Gastrocnemius medialis (tissue), 4 donors: ENCODE results near the gene RAPGEF2. TPM values are rescaled to one million over a fixed set of nuclear protein-coding genes. Genes with fewer than 3 reads are reported as not detected.
"Not testable (repeated sequence)": the region's sequence is repeated elsewhere in the genome, so short reads cannot be mapped to it uniquely, and the experiment has no call there.

ENCODE experiments used
- ATAC-seq, 2 donors: fragments of 150-250 bp; one replicate each; pipeline ENCODE4 v1.9.1; 2016
- DNase-seq, 2 donors: peaks; one replicate each; pipeline ENCODE4 v3.0.0-alpha.2; 2019
- H3K27ac ChIP-seq, 4 donors: fragments of 200-600 bp; sonication (generic); 1 replicate in 1 of 4; 2 replicates in 3 of 4; pipeline ENCODE4 v1.5.1; 2016 to 2018; ENCODE audit warnings: mild to moderate bottlenecking in 2 of 4, moderate library complexity in 1 of 4
- H3K27me3 ChIP-seq, 3 donors: fragments of 200-600 bp; sonication (generic) in 2 of 3; 1 replicate in 1 of 3; 2 replicates in 2 of 3; pipeline versions ENCODE4 v1.5.1 to v1.6.0; 2016 to 2019; ENCODE audit warnings: mild to moderate bottlenecking in 1 of 3, moderate library complexity in 1 of 3
- H3K36me3 ChIP-seq, 2 donors: fragments of 200-600 bp; sonication (generic) in 1 of 2; one replicate each; pipeline ENCODE4 v1.5.1; 2017 to 2018
- H3K4me1 ChIP-seq, 2 donors: fragments of 200-600 bp; sonication (generic) in 1 of 2; one replicate each; pipeline ENCODE4 v1.5.1; 2016 to 2017; ENCODE audit warnings: mild to moderate bottlenecking in 2 of 2
- H3K4me3 ChIP-seq, 4 donors: fragments of 200-600 bp; sonication (generic) in 3 of 4; 1 replicate in 1 of 4; 2 replicates in 3 of 4; pipeline ENCODE4 v1.5.1; 2016 to 2019; ENCODE audit warnings: mild to moderate bottlenecking in 2 of 4
- H3K9me3 ChIP-seq, 3 donors: fragments of 200-600 bp; sonication (generic) in 2 of 3; 1 replicate in 1 of 3; 2 replicates in 2 of 3; pipeline ENCODE4 v1.5.1; 2016 to 2019
- CTCF ChIP-seq, 5 experiments: fragments of 450-650 bp in 3 of 5; fragments of 200-600 bp in 2 of 5; sonication (generic) in 2 of 5; IDR thresholded peaks in 4 of 5; conservative IDR thresholded peaks in 1 of 5; 1 replicate in 4 of 5; 2 replicates in 1 of 5; pipeline ENCODE4 v1.5.1; 2016 to 2019; ENCODE audit warnings: antibody characterized with exemption in 5 of 5, mild to moderate bottlenecking in 3 of 5, moderate library complexity in 3 of 5
- POLR2A ChIP-seq, 2 donors: fragments of 450-650 bp; IDR thresholded peaks; one replicate each; pipeline ENCODE4 v1.6.1; 2017; ENCODE audit warnings: antibody characterized with exemption in 2 of 2, mild to moderate bottlenecking in 2 of 2, moderate library complexity in 2 of 2
- in situ Hi-C, 4 donors: fragments of 200-750 bp; cut with MboI; loops; one replicate each; pipeline versions ENCODE4 v1.15.0 to v1.8.0; 2017; ENCODE audit warnings: low sequenced_read_pairs in 4 of 4
- intact Hi-C: fragments of 100-400 bp; cut with DNase I; formaldehyde crosslinking; loops from one replicate; pipeline ENCODE4 v1.15.1; 2023; ENCODE audit warnings: low total_unique reads
- total RNA-seq, 4 donors: library from RNA; depleted of rRNA; stranded (reverse); fragments of >200 nt; gene quantifications; one replicate each; pipeline versions ENCODE4 v1.1.0 to v1.2.3, GENCODE V29; 2016

RAPGEF2 gene
- total RNA-seq, 4 donors from 2014 or later = 32.9 to 42.3 (median 38.7) TPM

DNA sequence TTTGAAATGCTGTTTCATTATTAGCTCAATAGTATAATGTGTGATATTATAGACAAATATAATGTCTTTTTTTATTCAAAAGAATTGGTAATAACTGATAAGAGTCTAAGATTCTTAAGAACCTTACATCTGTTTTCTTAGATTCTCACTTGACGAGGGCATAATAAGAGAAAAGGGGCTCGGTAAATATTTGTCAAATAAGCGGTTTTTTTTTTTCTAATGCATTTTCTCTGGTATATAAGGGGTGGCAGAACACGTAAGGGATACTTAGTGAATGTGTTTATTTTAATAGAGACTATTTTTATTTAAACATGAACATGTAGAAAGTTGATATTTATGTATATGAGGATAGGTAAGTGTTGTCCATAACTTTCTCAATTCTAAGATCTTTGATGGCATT lies 200.6 kb downstream of the RAPGEF2 start:
- TF ChIP-seq CTCF (IDR thresholded peaks at IDR 0.05 in 4 of 5, conservative IDR thresholded peaks at IDR 0.05 in 1 of 5) = no peak
- TF ChIP-seq POLR2A (IDR thresholded peaks at IDR 0.05) = no peak
- DNase-seq = no peak
- in situ Hi-C loops = no loop called here
- no peak for ATAC-seq
- Histone ChIP-seq H3K36me3 (no peaks in the 10 kb centered on the region), H3K27me3 (no peaks in the 10 kb centered on the region), H3K4me3 (no peak overlapping the region), H3K4me1 (peaks cover 4 to 8% of the 10 kb centered on the region in 2 donors), H3K27ac (no peak overlapping the region), H3K9me3 (no peaks in the 10 kb centered on the region)
- intact Hi-C loops = no loop called here

GRCh38 chr4:159305129-159305528 lies 202.2 kb downstream of the RAPGEF2 start:
- intact Hi-C loops = no loop called here
- H3K27me3 ChIP-seq = no peaks in the 10 kb centered on the region
- no peaks in the 10 kb centered on the region for H3K36me3 ChIP-seq
- H3K4me1 ChIP-seq = peaks cover 8 to 13% of the 10 kb centered on the region in 2 donors
- DNase-seq = no peak
- in situ Hi-C loops = no loop called here
- no peaks in the 10 kb centered on the region for H3K9me3 ChIP-seq
- TF ChIP-seq POLR2A (IDR thresholded peaks at IDR 0.05) = no peak
- no peak overlapping the region for H3K4me3 ChIP-seq
- H3K27ac ChIP-seq = no peak overlapping the region
- ATAC-seq = no peak

- ATAC-seq (no peak), DNase-seq (no peak)
- in situ Hi-C loops (no loop called here), intact Hi-C loops (no loop called here)
- H3K4me3 ChIP-seq = no peak overlapping the region
- no peak overlapping the region for H3K27ac ChIP-seq
- H3K27me3 ChIP-seq = no peaks in the 10 kb centered on the region
- H3K36me3 ChIP-seq = no peaks in the 10 kb centered on the region
- H3K9me3 ChIP-seq = no peaks in the 10 kb centered on the region
- TF ChIP-seq POLR2A (IDR thresholded peaks at IDR 0.05) (no peak), CTCF (IDR thresholded peaks at IDR 0.05 in 4 of 5, conservative IDR thresholded peaks at IDR 0.05 in 1 of 5) (no peak)
- peaks cover 26 to 29% of the 10 kb centered on the region in 2 donors for H3K4me1 ChIP-seq
Observed at GRCh38 chr4:159307929-159308328, 205.1 kb downstream of the RAPGEF2 start.

- Histone ChIP-seq H3K4me1 (peaks cover 26 to 29% of the 10 kb centered on the region in 2 donors), H3K27ac (no peak overlapping the region), H3K9me3 (no peaks in the 10 kb centered on the region), H3K4me3 (no peak overlapping the region), H3K36me3 (no peaks in the 10 kb centered on the region), H3K27me3 (no peaks in the 10 kb centered on the region)
- DNase-seq = no peak
- in situ Hi-C loops (no loop called here), intact Hi-C loops (no loop called here)
- no peak for ATAC-seq
- TF ChIP-seq CTCF (IDR thresholded peaks at IDR 0.05 in 4 of 5, conservative IDR thresholded peaks at IDR 0.05 in 1 of 5) (no peak), POLR2A (IDR thresholded peaks at IDR 0.05) (no peak)
Observed at GRCh38 chr4:159308566-159309340, 205.9 kb downstream of the RAPGEF2 start.

DNA sequence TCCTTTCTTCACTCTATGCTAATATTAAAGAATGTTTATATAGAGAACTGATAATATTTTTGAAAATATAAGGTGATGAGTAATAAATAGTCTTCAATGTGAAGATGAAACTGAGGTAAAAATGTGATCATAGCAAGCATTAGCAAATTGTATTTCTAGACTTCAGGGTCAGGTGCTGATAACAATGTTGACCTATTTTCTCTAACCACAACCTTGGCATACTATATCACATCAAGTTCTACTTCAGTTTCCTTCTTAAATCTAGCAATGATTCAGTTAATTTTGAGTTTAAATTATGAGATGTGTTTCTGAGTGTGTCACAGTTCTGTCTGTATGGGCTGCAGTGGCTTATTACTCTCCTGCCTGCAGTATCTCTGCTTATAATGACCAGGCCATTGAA lies 209.4 kb downstream of the RAPGEF2 start:
- in situ Hi-C loops = no loop called here
- H3K27ac ChIP-seq = no peak overlapping the region
- ATAC-seq (peak in 1 of 2 donors; percentile 39), DNase-seq (no peak)
- no peak overlapping the region for H3K4me3 ChIP-seq
- no peak for TF ChIP-seq CTCF (IDR thresholded peaks at IDR 0.05 in 4 of 5, conservative IDR thresholded peaks at IDR 0.05 in 1 of 5)
- TF ChIP-seq POLR2A (IDR thresholded peaks at IDR 0.05) = no peak
- intact Hi-C loops = no loop called here
- no peaks in the 10 kb centered on the region for H3K27me3 ChIP-seq
- H3K4me1 ChIP-seq = peaks cover 26 to 29% of the 10 kb centered on the region in 2 donors
- H3K36me3 ChIP-seq = peaks cover 0 to 17% of the 10 kb centered on the region in 2 donors
- no peaks in the 10 kb centered on the region for H3K9me3 ChIP-seq

DNA sequence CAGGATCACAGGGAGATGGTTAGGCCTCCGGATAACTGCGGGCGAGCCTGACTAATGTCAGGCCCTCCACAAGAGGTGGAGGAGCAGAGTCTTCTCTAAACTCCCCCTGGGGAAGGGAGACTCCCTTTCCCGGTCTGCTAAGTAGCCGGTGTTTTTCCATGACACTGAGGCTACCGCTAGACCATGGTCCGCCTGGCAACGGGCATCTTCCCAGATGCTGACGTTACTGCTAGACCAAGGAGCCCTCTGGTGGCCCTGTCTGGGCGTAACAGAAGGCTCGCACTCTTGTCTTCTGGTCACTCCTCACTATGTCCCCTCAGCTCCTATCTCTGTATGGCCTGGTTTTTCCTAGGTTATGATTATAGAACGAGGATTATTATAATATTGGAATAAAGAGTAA lies 213.0 kb downstream of the RAPGEF2 start:
- Histone ChIP-seq H3K36me3 (peaks cover 0 to 17% of the 10 kb centered on the region in 2 donors), H3K4me1 (peaks cover 10 to 14% of the 10 kb centered on the region in 2 donors)
- H3K9me3 ChIP-seq, H3K27ac ChIP-seq, H3K27me3 ChIP-seq, DNase-seq, intact Hi-C loops, H3K4me3 ChIP-seq, in situ Hi-C loops, ATAC-seq: not testable (repeated sequence)
